A549 (cell line): ENCODE results near the gene OPTN. TPM values are rescaled to one million over a fixed set of nuclear protein-coding genes. Genes with fewer than 3 reads are reported as not detected.

Experiments
- ATAC-seq, 2 experiments: fragments of 200-7000 bp in 1 of 2; fragments of >200 bp in 1 of 2; cut with Nextera tagmentation in 1 of 2; cut with Tn5 transposase in 1 of 2; 3 replicates each; pipeline versions ENCODE4 v1.8.0 to v1.9.1; 2018 to 2020; ENCODE audit warnings: mild to moderate bottlenecking in 1 of 2, moderate library complexity in 1 of 2
- CTCF ChIA-PET: fragments of 300-600 bp; sonication (Branson Sonifier 250); formaldehyde crosslinking; extraction: SDS; loops from one replicate; lab custom pipeline; 2021; ENCODE audit warnings: antibody characterized with exemption, inconsistent platforms; lab: Yijun Ruan, JAX
- POLR2A ChIA-PET: fragments of 350-600 bp; formaldehyde crosslinking; extraction: SDS; loops from one replicate; lab custom pipeline; 2021; ENCODE audit warnings: antibody characterized with exemption, inconsistent platforms; lab: Yijun Ruan, JAX
- DNase-seq, 2 experiments: peaks; one replicate each; pipeline versions ENCODE4 v3.0.0 to v3.0.0-alpha.2; 2011 to 2016; ENCODE audit warnings: low read depth in 1 of 2, low spot score in 1 of 2
- FAIRE-seq: peaks from 2 replicates; lab custom pipeline; 2011; peaks lifted over from hg19 to GRCh38; lab: Jason Lieb, UNC
- H3K27ac ChIP-seq, 2 experiments: fragments of >200 bp; sonication (Bioruptor Twin); formaldehyde crosslinking; 3 replicates each; pipeline ENCODE4 v1.5.1; 2016 to 2017
- H3K4me1 ChIP-seq: fragments of >200 bp; sonication (Bioruptor Twin); formaldehyde crosslinking; 3 replicates; pipeline ENCODE4 v1.6.1; 2016
- H3K4me2 ChIP-seq: fragments of >200 bp; sonication (Bioruptor Twin); formaldehyde crosslinking; 3 replicates; pipeline ENCODE4 v1.6.1; 2016
- H3K4me3 ChIP-seq: fragments of >200 bp; sonication (Bioruptor Twin); formaldehyde crosslinking; 3 replicates; pipeline ENCODE4 v1.5.1; 2016
- H3K9me3 ChIP-seq: fragments of >200 bp; sonication (Bioruptor Twin); formaldehyde crosslinking; 3 replicates; pipeline ENCODE4 v1.6.1; 2016
- BHLHE40 ChIP-seq: IDR thresholded peaks from 2 replicates; pipeline ENCODE4 v1.6.1; 2012; ENCODE audit warnings: low read depth, low read length, inconsistent platforms
- CEBPB ChIP-seq, 2 experiments: fragments of >200 bp in 1 of 2; sonication (Bioruptor Twin) in 1 of 2; formaldehyde crosslinking in 1 of 2; IDR thresholded peaks; 2 replicates each; pipeline ENCODE4 v1.6.1; 2012 to 2016
- CHD2 ChIP-seq: fragments of 150-350 bp; IDR thresholded peaks from 2 replicates; pipeline ENCODE4 v1.6.1; 2014; ENCODE audit warnings: low read length; ENCODE audit not compliant: partially characterized antibody
- EHF ChIP-seq: fragments of 250-450 bp; sonication (Bioruptor Pico); IDR thresholded peaks from 2 replicates; pipeline ENCODE4 v1.5.0; 2020; ENCODE audit warnings: mild to moderate bottlenecking
- EHMT2 ChIP-seq: fragments of 200-600 bp; sonication (generic); IDR thresholded peaks from 2 replicates; pipeline ENCODE4 v1.6.1; 2016; ENCODE audit warnings: antibody characterized with exemption, low read depth, mild to moderate bottlenecking, moderate library complexity
- FOSB ChIP-seq: fragments of 250-450 bp; sonication (Bioruptor Pico); IDR thresholded peaks from 2 replicates; pipeline ENCODE4 v1.5.0; 2020; ENCODE audit warnings: mild to moderate bottlenecking, moderate library complexity
- HDAC2 ChIP-seq: fragments of 200-600 bp; sonication (generic); IDR thresholded peaks from 2 replicates; pipeline ENCODE4 v1.6.1; 2016
- HOXA7 ChIP-seq: fragments of 250-450 bp; sonication (Bioruptor Pico); IDR thresholded peaks from 2 replicates; pipeline ENCODE4 v1.5.0; 2020; ENCODE audit warnings: mild to moderate bottlenecking, moderate library complexity
- MAZ ChIP-seq: fragments of 150-350 bp; IDR thresholded peaks from 2 replicates; pipeline ENCODE4 v1.6.1; 2014; ENCODE audit warnings: antibody characterized with exemption, low read depth, low read length, borderline replicate concordance
- NFE2L2 ChIP-seq: fragments of 150-350 bp; conservative IDR thresholded peaks from 2 replicates; pipeline ENCODE4 v1.6.1; 2014; ENCODE audit warnings: low read length
- NR3C1 ChIP-seq: fragments of >200 bp; sonication (Bioruptor Twin); formaldehyde crosslinking; IDR thresholded peaks from 3 replicates; pipeline ENCODE4 v1.6.1; 2017
- POLR2A ChIP-seq: IDR thresholded peaks from 2 replicates; pipeline ENCODE4 v1.6.1; 2012; ENCODE audit warnings: mild to moderate bottlenecking, low read length
- POLR2AphosphoS2 ChIP-seq: conservative IDR thresholded peaks from 2 replicates; pipeline ENCODE4 v1.6.1; 2012; ENCODE audit warnings: low read length, improper control_type of control experiment, inconsistent platforms
- RAD21 ChIP-seq, 2 experiments: fragments of >200 bp in 1 of 2; sonication (Bioruptor Twin) in 1 of 2; formaldehyde crosslinking in 1 of 2; IDR thresholded peaks in 1 of 2; conservative IDR thresholded peaks in 1 of 2; 2 replicates in 1 of 2; 3 replicates in 1 of 2; pipeline ENCODE4 v1.6.1; 2012 to 2018; ENCODE audit warnings: inconsistent platforms in 1 of 2
- RCOR1 ChIP-seq: fragments of 150-350 bp; IDR thresholded peaks from 2 replicates; pipeline ENCODE4 v1.6.1; 2014; ENCODE audit warnings: antibody characterized with exemption, low read length, low read depth
- SMC3 ChIP-seq: fragments of >200 bp; sonication (Bioruptor Twin); formaldehyde crosslinking; IDR thresholded peaks from 3 replicates; pipeline ENCODE4 v1.6.1; 2018; ENCODE audit warnings: inconsistent platforms
- TP53 ChIP-seq: fragments of 250-450 bp; sonication (Bioruptor Pico); IDR thresholded peaks from 2 replicates; pipeline ENCODE4 v1.5.0; 2021; ENCODE audit warnings: mild to moderate bottlenecking, moderate library complexity
- ZC3H11A ChIP-seq: fragments of 450-650 bp; IDR thresholded peaks from 2 replicates; pipeline ENCODE4 v1.6.1; 2014; ENCODE audit warnings: antibody characterized with exemption, mild to moderate bottlenecking
- ZNF302 ChIP-seq: fragments of 250-450 bp; sonication (Bioruptor Pico); IDR thresholded peaks from 2 replicates; pipeline ENCODE4 v1.9.0; 2021; ENCODE audit warnings: inconsistent platforms, mild to moderate bottlenecking, moderate library complexity
- WGBS: methylation state at CpG from one replicate; pipeline ENCODE4 v1.1.6; 2017; ENCODE audit errors: missing lambda C conversion rate; 5-methylcytosine and 5-hydroxymethylcytosine counted together
- polyA plus RNA-seq, 4 experiments: library from polyadenylated mRNA; depleted of rRNA in 3 of 4; stranded (reverse); fragments of >200 nt; fragmentation: RNase III in 1 of 4; extraction: RNeasy Plus Mini Kit Qiagen cat#74134 plus additional on column Dnase treatment in 1 of 4; gene quantifications; 2 replicates in 3 of 4; 3 replicates in 1 of 4; pipeline ENCODE4 v1.2.3, GENCODE V29; 2011 to 2017
- TF ChIP-seq, protein P1 (sequence below): fragments of >200 bp; sonication (Bioruptor Twin); formaldehyde crosslinking; IDR thresholded peaks from 3 replicates; pipeline ENCODE4 v1.6.1; 2016
- TF ChIP-seq, protein P2 (sequence below): fragments of 200-600 bp; sonication (generic); IDR thresholded peaks from 2 replicates; pipeline ENCODE4 v1.6.1; 2016; ENCODE audit warnings: antibody characterized with exemption, mild to moderate bottlenecking, moderate library complexity
- TF ChIP-seq, protein P3 (sequence below): fragments of 250-450 bp; sonication (Bioruptor Pico); IDR thresholded peaks from 2 replicates; pipeline ENCODE4 v1.5.0; 2020; ENCODE audit warnings: low read depth, mild to moderate bottlenecking, moderate library complexity
- TF ChIP-seq, protein P4 (sequence below): fragments of 250-450 bp; sonication (Bioruptor Pico); IDR thresholded peaks from 2 replicates; pipeline ENCODE4 v1.5.0; 2021; ENCODE audit warnings: mild to moderate bottlenecking, moderate library complexity, borderline replicate concordance
- TF ChIP-seq, protein P5 (sequence below): fragments of >200 bp; sonication (Bioruptor Twin); formaldehyde crosslinking; IDR thresholded peaks from 2 replicates; pipeline ENCODE4 v1.6.1; 2016

The OPTN gene
- polyA plus RNA-seq, 2 of the 4 experiments (the other 2 are of a cell fraction) = 31.8 to 33.2 TPM

DNA sequence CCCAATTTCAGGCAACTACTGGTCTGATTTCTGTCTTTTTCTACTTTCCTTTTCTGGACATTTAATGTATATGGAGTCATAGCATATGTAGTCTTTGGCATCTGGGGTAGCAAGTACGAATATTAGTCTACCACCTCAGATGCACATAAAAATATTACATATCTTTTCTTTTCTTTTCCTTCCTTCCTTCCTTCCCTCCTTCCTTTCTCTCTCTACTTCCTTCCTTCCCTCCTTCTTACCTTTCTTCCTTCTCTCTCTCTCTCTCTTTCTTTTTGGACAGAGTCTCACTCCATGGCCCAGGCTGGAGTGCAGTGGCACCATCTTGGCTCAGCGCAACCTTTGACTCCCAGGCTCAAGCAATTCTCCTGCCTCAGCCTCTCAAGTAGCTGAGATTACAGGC lies 4.0 kb upstream of the OPTN start:
- TF ChIP-seq POLR2A = no peak
- TF ChIP-seq, protein P1, sequence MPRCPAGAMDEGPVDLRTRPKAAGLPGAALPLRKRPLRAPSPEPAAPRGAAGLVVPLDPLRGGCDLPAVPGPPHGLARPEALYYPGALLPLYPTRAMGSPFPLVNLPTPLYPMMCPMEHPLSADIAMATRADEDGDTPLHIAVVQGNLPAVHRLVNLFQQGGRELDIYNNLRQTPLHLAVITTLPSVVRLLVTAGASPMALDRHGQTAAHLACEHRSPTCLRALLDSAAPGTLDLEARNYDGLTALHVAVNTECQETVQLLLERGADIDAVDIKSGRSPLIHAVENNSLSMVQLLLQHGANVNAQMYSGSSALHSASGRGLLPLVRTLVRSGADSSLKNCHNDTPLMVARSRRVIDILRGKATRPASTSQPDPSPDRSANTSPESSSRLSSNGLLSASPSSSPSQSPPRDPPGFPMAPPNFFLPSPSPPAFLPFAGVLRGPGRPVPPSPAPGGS = no peak
- TF ChIP-seq FOSB (CRISPR knock-in tag) = no peak
- TF ChIP-seq, protein P2, sequence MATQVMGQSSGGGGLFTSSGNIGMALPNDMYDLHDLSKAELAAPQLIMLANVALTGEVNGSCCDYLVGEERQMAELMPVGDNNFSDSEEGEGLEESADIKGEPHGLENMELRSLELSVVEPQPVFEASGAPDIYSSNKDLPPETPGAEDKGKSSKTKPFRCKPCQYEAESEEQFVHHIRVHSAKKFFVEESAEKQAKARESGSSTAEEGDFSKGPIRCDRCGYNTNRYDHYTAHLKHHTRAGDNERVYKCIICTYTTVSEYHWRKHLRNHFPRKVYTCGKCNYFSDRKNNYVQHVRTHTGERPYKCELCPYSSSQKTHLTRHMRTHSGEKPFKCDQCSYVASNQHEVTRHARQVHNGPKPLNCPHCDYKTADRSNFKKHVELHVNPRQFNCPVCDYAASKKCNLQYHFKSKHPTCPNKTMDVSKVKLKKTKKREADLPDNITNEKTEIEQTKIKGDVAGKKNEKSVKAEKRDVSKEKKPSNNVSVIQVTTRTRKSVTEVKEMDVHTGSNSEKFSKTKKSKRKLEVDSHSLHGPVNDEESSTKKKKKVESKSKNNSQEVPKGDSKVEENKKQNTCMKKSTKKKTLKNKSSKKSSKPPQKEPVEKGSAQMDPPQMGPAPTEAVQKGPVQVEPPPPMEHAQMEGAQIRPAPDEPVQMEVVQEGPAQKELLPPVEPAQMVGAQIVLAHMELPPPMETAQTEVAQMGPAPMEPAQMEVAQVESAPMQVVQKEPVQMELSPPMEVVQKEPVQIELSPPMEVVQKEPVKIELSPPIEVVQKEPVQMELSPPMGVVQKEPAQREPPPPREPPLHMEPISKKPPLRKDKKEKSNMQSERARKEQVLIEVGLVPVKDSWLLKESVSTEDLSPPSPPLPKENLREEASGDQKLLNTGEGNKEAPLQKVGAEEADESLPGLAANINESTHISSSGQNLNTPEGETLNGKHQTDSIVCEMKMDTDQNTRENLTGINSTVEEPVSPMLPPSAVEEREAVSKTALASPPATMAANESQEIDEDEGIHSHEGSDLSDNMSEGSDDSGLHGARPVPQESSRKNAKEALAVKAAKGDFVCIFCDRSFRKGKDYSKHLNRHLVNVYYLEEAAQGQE = no peak
- no peak for TF ChIP-seq BHLHE40
- TF ChIP-seq ZC3H11A = no peak
- TF ChIP-seq RCOR1 = no peak
- TF ChIP-seq, protein P3, sequence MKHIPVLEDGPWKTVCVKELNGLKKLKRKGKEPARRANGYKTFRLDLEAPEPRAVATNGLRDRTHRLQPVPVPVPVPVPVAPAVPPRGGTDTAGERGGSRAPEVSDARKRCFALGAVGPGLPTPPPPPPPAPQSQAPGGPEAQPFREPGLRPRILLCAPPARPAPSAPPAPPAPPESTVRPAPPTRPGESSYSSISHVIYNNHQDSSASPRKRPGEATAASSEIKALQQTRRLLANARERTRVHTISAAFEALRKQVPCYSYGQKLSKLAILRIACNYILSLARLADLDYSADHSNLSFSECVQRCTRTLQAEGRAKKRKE (CRISPR knock-in tag) = no peak
- TF ChIP-seq TP53 = no peak
- TF ChIP-seq, protein P4, sequence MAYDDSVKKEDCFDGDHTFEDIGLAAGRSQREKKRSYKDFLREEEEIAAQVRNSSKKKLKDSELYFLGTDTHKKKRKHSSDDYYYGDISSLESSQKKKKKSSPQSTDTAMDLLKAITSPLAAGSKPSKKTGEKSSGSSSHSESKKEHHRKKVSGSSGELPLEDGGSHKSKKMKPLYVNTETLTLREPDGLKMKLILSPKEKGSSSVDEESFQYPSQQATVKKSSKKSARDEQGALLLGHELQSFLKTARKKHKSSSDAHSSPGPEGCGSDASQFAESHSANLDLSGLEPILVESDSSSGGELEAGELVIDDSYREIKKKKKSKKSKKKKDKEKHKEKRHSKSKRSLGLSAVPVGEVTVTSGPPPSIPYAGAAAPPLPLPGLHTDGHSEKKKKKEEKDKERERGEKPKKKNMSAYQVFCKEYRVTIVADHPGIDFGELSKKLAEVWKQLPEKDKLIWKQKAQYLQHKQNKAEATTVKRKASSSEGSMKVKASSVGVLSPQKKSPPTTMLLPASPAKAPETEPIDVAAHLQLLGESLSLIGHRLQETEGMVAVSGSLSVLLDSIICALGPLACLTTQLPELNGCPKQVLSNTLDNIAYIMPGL (CRISPR knock-in tag) = no peak
- TF ChIP-seq EHF (CRISPR knock-in tag) = no peak
- no peak for TF ChIP-seq CEBPB (IDR thresholded peaks at IDR 0.05)
- no peak for FAIRE-seq
- H3K9me3 ChIP-seq = no peaks in the 10 kb centered on the region
- H3K4me2 ChIP-seq = no peak overlapping the region
- WGBS = 68% methylated on average over 2 of the region's 2 CpGs
- no peak overlapping the region for H3K4me3 ChIP-seq
- no peak for ATAC-seq
- ChIA-PET CTCF (interaction anchor here (0.9 kb wide), 1 partner anchor 13 kb away, joined by 3 read pairs; no protein-coding TSS in a partner anchor), POLR2A (no interaction called here)
- no peak for DNase-seq
- H3K27ac ChIP-seq = no peak overlapping the region
- peaks cover 11% of the 10 kb centered on the region; the same call in 2 of the 3 replicates for H3K4me1 ChIP-seq

DNA sequence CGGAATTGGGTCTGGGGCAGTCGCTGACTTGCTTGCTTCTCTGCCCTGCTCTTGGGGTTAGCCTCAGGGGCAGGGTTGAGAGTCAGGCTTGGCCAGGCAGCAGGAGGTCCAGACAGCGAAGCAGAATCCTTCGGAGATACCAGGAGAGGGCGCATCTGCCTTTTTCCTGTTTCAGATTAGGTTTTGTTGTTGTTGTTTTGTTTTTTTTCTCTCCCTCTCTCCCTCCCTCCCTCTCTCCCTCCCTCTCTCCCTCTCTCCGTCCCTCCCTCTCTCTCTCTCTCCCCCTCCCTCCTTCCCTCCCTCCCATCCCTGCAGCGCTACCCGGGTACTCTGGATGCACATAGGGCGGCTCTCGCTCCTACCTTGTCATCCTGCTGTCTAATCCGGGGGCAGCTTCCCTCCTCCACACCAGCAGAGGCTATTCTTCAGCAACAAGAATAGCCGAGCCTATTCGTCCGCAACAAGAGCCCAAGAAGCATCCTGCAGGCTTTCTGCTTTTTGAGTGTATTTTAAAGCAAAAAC lies 758 bp upstream of the OPTN start:
- ATAC-seq = peak; percentile 82

More for the DNA sequence above, 758 bp upstream of the OPTN start:
- H3K4me2 ChIP-seq = peak overlapping the region; percentile 81
- ChIA-PET CTCF (interaction anchor here (0.6 to 3.5 kb wide), 41 partner anchors 8 to 1308 kb away, joined by 3 to 24 read pairs (median 4); partner anchors contain the start of gene MCM10), POLR2A (interaction anchor here (1.1 kb wide), 1 partner anchor 203 kb away, joined by 5 read pairs; no protein-coding TSS in a partner anchor)
- peak; percentile 74 to 84 for DNase-seq
- TF ChIP-seq NFE2L2 (no peak), RAD21 (conservative IDR thresholded peaks at IDR 0.05 in 1 of 2, IDR thresholded peaks at IDR 0.05 in 1 of 2) (peak in 1 of 2 experiments; percentile 48; a peak in 1 of 5 replicates), HOXA7 (CRISPR knock-in tag) (no peak), CHD2 (no peak), HDAC2 (no peak), SMC3 (no peak; the same call in 2 of the 3 replicates), MAZ (0 out of 2 replicates have a peak, but pooled peaks have one; percentile 59), POLR2AphosphoS2 (no peak), EHMT2 (no peak), NR3C1 (no peak), ZNF302 (CRISPR knock-in tag) (no peak)
- TF ChIP-seq, protein P5, sequence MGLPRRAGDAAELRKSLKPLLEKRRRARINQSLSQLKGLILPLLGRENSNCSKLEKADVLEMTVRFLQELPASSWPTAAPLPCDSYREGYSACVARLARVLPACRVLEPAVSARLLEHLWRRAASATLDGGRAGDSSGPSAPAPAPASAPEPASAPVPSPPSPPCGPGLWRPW = no peak
- H3K27ac ChIP-seq = peak overlapping the region; percentile 88 to 98
- peak overlapping the region; percentile 97 for H3K4me3 ChIP-seq
- 2% methylated on average over 13 of the region's 14 CpGs for WGBS
- FAIRE-seq = no peak
- H3K9me3 ChIP-seq = no peaks in the 10 kb centered on the region
- peaks cover 22% of the 10 kb centered on the region; the same call in 2 of the 3 replicates for H3K4me1 ChIP-seq
